H9 (cell line): Measurements from ENCODE around the gene GALNT12. TPM values are rescaled to one million over a fixed set of nuclear protein-coding genes. Genes with fewer than 3 reads are reported as not detected.

Source experiments
- DNase-seq: peaks from one replicate; pipeline ENCODE4 v3.0.0-alpha.2; 2017
- H2AFZ ChIP-seq: one replicate; pipeline ENCODE4 v1.6.1; 2013; ENCODE audit warnings: mild to moderate bottlenecking, low read length, control low read depth, moderate library complexity
- H2AK5ac ChIP-seq: 2 replicates; pipeline ENCODE4 v1.6.1; 2013; ENCODE audit warnings: low read length, control low read depth, mixed read lengths; ENCODE audit not compliant: insufficient read length
- H2BK120ac ChIP-seq: one replicate; pipeline ENCODE4 v1.6.1; 2013; ENCODE audit warnings: low read depth, mild to moderate bottlenecking, low read length, control low read depth, inconsistent platforms; ENCODE audit not compliant: poor library complexity, severe bottlenecking
- H2BK12ac ChIP-seq: 2 replicates; pipeline ENCODE4 v1.6.1; 2013; ENCODE audit warnings: low read length, control low read depth, mixed read lengths, low read depth; ENCODE audit not compliant: insufficient read length
- H2BK15ac ChIP-seq: 2 replicates; pipeline ENCODE4 v1.6.1; 2013; ENCODE audit warnings: low read depth, low read length, control low read depth
- H2BK20ac ChIP-seq: one replicate; pipeline ENCODE4 v1.6.1; 2013; ENCODE audit warnings: low read depth, mild to moderate bottlenecking, low read length, control low read depth, inconsistent platforms; ENCODE audit not compliant: poor library complexity, severe bottlenecking
- H2BK5ac ChIP-seq: 2 replicates; pipeline ENCODE4 v1.6.1; 2013; ENCODE audit warnings: low read length, control low read depth, mixed read lengths; ENCODE audit not compliant: insufficient read length
- H3K14ac ChIP-seq: 2 replicates; pipeline ENCODE4 v1.6.1; 2013; ENCODE audit warnings: low read length, control low read depth; ENCODE audit not compliant: insufficient read depth
- H3K18ac ChIP-seq: 2 replicates; pipeline ENCODE4 v1.6.1; 2013; ENCODE audit warnings: low read depth, mild to moderate bottlenecking, mixed read lengths, low read length, control low read depth; ENCODE audit not compliant: insufficient read length
- H3K23ac ChIP-seq: 2 replicates; pipeline ENCODE4 v1.6.1; 2013; ENCODE audit warnings: low read length, control low read depth, mixed read lengths, low read depth; ENCODE audit not compliant: insufficient read length
- H3K23me2 ChIP-seq: 2 replicates; pipeline ENCODE4 v1.6.1; 2013; ENCODE audit warnings: low read depth, mild to moderate bottlenecking, mixed read lengths, low read length, control low read depth; ENCODE audit not compliant: insufficient read length, poor library complexity, severe bottlenecking
- H3K27ac ChIP-seq: 2 replicates; pipeline ENCODE4 v1.5.1; 2013; ENCODE audit warnings: low read length, control low read depth, mixed read lengths, low read depth; ENCODE audit not compliant: insufficient read length
- H3K27me3 ChIP-seq: 2 replicates; pipeline ENCODE4 v1.6.1; 2013; ENCODE audit warnings: low read length, control low read depth, inconsistent platforms; ENCODE audit not compliant: insufficient read depth
- H3K4ac ChIP-seq: 2 replicates; pipeline ENCODE4 v1.6.1; 2013; ENCODE audit warnings: low read depth, mild to moderate bottlenecking, control low read depth, inconsistent platforms, low read length, moderate library complexity
- H3K4me1 ChIP-seq: 2 replicates; pipeline ENCODE4 v1.6.1; 2013; ENCODE audit warnings: low read length, control low read depth, inconsistent platforms; ENCODE audit not compliant: insufficient read depth
- H3K4me2 ChIP-seq: 2 replicates; pipeline ENCODE4 v1.6.1; 2013; ENCODE audit warnings: low read length, control low read depth, mixed read lengths; ENCODE audit not compliant: insufficient read length, insufficient read depth
- H3K56ac ChIP-seq: 2 replicates; pipeline ENCODE4 v1.6.1; 2013; ENCODE audit warnings: low read depth, mild to moderate bottlenecking, mixed read lengths, low read length, control low read depth; ENCODE audit not compliant: insufficient read length
- H3K79me1 ChIP-seq: 2 replicates; pipeline ENCODE4 v1.6.1; 2013; ENCODE audit warnings: low read depth, mild to moderate bottlenecking, moderate library complexity, low read length, control low read depth, inconsistent platforms; ENCODE audit not compliant: insufficient read depth, poor library complexity, severe bottlenecking
- H3K79me2 ChIP-seq: 2 replicates; pipeline ENCODE4 v1.6.1; 2013; ENCODE audit warnings: low read length, control low read depth, inconsistent platforms; ENCODE audit not compliant: insufficient read depth
- H3K9ac ChIP-seq: 2 replicates; pipeline ENCODE4 v1.6.1; 2013; ENCODE audit warnings: low read length, control low read depth, mixed read lengths; ENCODE audit not compliant: insufficient read length; ENCODE audit errors: extremely low read depth
- H3K9me3 ChIP-seq: one replicate; pipeline ENCODE4 v1.6.1; 2013; ENCODE audit warnings: low read depth, low read length, inconsistent platforms; ENCODE audit not compliant: control insufficient read depth
- H3T11ph ChIP-seq: one replicate; pipeline ENCODE4 v1.6.1; 2013; ENCODE audit warnings: mild to moderate bottlenecking, low read length, control low read depth, inconsistent platforms
- H4K20me1 ChIP-seq: one replicate; pipeline ENCODE4 v1.6.1; 2013; ENCODE audit not compliant: control insufficient read depth, insufficient read length, insufficient read depth
- H4K5ac ChIP-seq: 2 replicates; pipeline ENCODE4 v1.6.1; 2013; ENCODE audit warnings: low read depth, mild to moderate bottlenecking, mixed read lengths, low read length, control low read depth; ENCODE audit not compliant: insufficient read length
- H4K8ac ChIP-seq: replicated peaks from 2 replicates; pipeline ENCODE4 v1.6.1; 2013; ENCODE audit warnings: low read length, control low read depth, mixed read lengths, low read depth; ENCODE audit not compliant: insufficient read length
- H4K91ac ChIP-seq: 2 replicates; pipeline ENCODE4 v1.6.1; 2013; ENCODE audit warnings: low read depth, mild to moderate bottlenecking, moderate library complexity, mixed read lengths, low read length, control low read depth; ENCODE audit not compliant: insufficient read length
- H3K27ac Mint-ChIP-seq, 3 experiments: 2 replicates in 2 of 3; 3 replicates in 1 of 3; pipeline ENCODE4 v1.8.0; 2020 to 2021; ENCODE audit warnings: mixed read lengths in 3 of 3, mild to moderate bottlenecking in 1 of 3, moderate library complexity in 1 of 3
- H3K27me3 Mint-ChIP-seq: 2 replicates; pipeline ENCODE4 v1.8.0; 2021; ENCODE audit warnings: low read depth, mild to moderate bottlenecking, moderate library complexity, mixed read lengths
- H3K36me3 Mint-ChIP-seq, 3 experiments: 2 replicates in 2 of 3; 3 replicates in 1 of 3; pipeline ENCODE4 v1.8.0; 2020 to 2021; ENCODE audit warnings: low read depth in 3 of 3, mixed read lengths in 3 of 3; ENCODE audit not compliant: insufficient read depth in 1 of 3
- H3K4me1 Mint-ChIP-seq, 2 experiments: 2 replicates each; pipeline ENCODE4 v1.8.0; 2020; ENCODE audit warnings: mixed read lengths in 2 of 2
- H3K4me3 Mint-ChIP-seq, 2 experiments: 2 replicates in 1 of 2; 3 replicates in 1 of 2; pipeline ENCODE4 v1.8.0; 2020 to 2021; ENCODE audit warnings: mild to moderate bottlenecking in 2 of 2, mixed read lengths in 2 of 2, moderate library complexity in 1 of 2
- H3K9me3 Mint-ChIP-seq, 2 experiments: 2 replicates in 1 of 2; 3 replicates in 1 of 2; pipeline ENCODE4 v1.8.0; 2020; ENCODE audit warnings: mild to moderate bottlenecking in 2 of 2, mixed read lengths in 2 of 2, moderate library complexity in 1 of 2
- WGBS: extraction: QIAGEN DNeasy Blood & Tissue Kit; methylation state at CpG from one replicate; pipeline ENCODE4 v1.1.7; 2013; ENCODE audit warnings: missing lambda C conversion rate, low lambda C conversion rate, mixed read lengths; ENCODE audit not compliant: insufficient read length; ENCODE audit errors: extremely low coverage; 5-methylcytosine and 5-hydroxymethylcytosine counted together
- total RNA-seq: library from RNA; stranded (reverse); gene quantifications from 2 replicates; pipeline ENCODE4 v1.2.1, GENCODE V29; 2021
- TF ChIP-seq, protein P1 (sequence below): fragments of 200-600 bp; sonication (generic); conservative IDR thresholded peaks from 3 replicates; pipeline ENCODE4 v1.8.0; 2021; ENCODE audit warnings: antibody characterized with exemption, mild to moderate bottlenecking

The GALNT12 gene
- total RNA-seq, 1 experiment from 2014 or later: 18.0 TPM

DNA sequence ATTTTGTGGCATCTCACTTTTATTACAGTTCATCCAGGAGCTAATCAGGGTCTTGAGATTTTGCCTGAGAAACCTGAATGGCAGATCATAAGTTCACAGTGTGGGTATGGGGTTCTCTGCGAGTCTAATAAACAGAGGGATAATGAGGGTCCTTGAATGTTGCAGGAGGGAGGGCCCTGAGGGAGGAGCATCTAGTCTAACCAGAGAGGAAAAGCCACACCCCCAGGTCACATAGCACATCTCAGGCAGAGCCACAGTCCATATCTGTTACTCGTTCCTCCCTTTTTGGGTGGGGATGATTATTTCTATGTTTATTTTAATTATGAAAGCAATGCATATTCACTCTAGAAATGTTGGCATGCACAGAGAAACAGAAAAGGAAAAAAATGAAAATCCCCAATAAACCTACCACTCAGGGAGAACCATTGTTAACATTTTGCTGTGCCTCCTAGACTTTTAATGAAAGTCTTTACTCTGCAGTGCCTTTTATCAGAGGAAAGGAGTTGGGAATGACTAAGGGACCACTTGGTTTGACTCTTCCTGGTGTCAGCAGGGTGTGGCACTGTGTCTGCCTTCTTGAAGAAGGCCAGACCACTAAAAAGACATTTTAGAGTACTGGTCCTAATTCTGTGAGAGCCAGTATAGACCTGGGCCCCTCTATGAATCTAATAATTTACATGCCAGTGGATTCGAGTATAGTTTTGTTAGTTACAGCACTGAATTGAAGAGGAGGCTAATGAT is 2.8 kb downstream of the GALNT12 start:
- Histone ChIP-seq H3K56ac (no peak overlapping the region), H4K20me1 (no peaks in the 10 kb centered on the region), H3K23ac (no peak overlapping the region), H2BK120ac (no peak overlapping the region), H2BK15ac (no peak overlapping the region), H3T11ph (no peak overlapping the region), H2BK20ac (no peak overlapping the region), H3K18ac (no peak overlapping the region), H3K9me3 (no peaks in the 10 kb centered on the region), H4K91ac (no peak overlapping the region), H2AFZ (no peak overlapping the region), H3K27me3 (no peaks in the 10 kb centered on the region), H3K9ac (no peak overlapping the region), H3K79me2 (no peaks in the 10 kb centered on the region), H3K14ac (no peak overlapping the region), H4K8ac (no peak overlapping the region), H3K23me2 (peaks cover 8% of the 10 kb centered on the region), H3K79me1 (no peaks in the 10 kb centered on the region), H3K4ac (no peak overlapping the region), H3K4me1 (no peaks in the 10 kb centered on the region), H3K27ac (no peak overlapping the region), H4K5ac (no peak overlapping the region), H2BK12ac (no peak overlapping the region), H2BK5ac (no peak overlapping the region), H2AK5ac (no peak overlapping the region), H3K4me2 (no peak overlapping the region)
- peak overlapping the region in 1 of 2 experiments; percentile 57; a peak in 2 of 5 replicates for H3K4me3 Mint-ChIP-seq
- H3K4me1 Mint-ChIP-seq: peaks cover 36 to 53% of the 10 kb centered on the region in 2 experiments
- H3K27ac Mint-ChIP-seq: peak overlapping the region in 2 of 3 experiments; percentile 74 to 97; a peak in 3 of 7 replicates
- H3K36me3 Mint-ChIP-seq: peaks cover 0 to 16% (median 0%) of the 10 kb centered on the region in 3 experiments; a peak in 2 of 7 replicates
- DNase-seq: no peak
- TF ChIP-seq, protein P1, sequence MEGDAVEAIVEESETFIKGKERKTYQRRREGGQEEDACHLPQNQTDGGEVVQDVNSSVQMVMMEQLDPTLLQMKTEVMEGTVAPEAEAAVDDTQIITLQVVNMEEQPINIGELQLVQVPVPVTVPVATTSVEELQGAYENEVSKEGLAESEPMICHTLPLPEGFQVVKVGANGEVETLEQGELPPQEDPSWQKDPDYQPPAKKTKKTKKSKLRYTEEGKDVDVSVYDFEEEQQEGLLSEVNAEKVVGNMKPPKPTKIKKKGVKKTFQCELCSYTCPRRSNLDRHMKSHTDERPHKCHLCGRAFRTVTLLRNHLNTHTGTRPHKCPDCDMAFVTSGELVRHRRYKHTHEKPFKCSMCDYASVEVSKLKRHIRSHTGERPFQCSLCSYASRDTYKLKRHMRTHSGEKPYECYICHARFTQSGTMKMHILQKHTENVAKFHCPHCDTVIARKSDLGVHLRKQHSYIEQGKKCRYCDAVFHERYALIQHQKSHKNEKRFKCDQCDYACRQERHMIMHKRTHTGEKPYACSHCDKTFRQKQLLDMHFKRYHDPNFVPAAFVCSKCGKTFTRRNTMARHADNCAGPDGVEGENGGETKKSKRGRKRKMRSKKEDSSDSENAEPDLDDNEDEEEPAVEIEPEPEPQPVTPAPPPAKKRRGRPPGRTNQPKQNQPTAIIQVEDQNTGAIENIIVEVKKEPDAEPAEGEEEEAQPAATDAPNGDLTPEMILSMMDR: no peak
- peaks cover 27% of the 10 kb centered on the region for H3K27me3 Mint-ChIP-seq
- H3K9me3 Mint-ChIP-seq: no peaks in the 10 kb centered on the region
- WGBS: no CpG with 5 or more reads among the region's 3 CpGs
